ENCODE measurements around the gene FRMD4B.

Gene FRMD4B

GRCh38 chr3:69197922-69198530 is 187.9 kb downstream of the FRMD4B start:
- DNase-seq, result peak; percentile 81

- DNase-seq, result no peak
Measured at GRCh38 chr3:69197455-69197854, 188.4 kb downstream of the FRMD4B start.

- DNase-seq, result no peak
Measured at GRCh38 chr3:69196876-69197275, 189.0 kb downstream of the FRMD4B start.

- DNase-seq, result no peak
Measured at GRCh38 chr3:69194431-69195165, 191.3 kb downstream of the FRMD4B start.

- no peak for DNase-seq
Measured at GRCh38 chr3:69193749-69194148, 192.1 kb downstream of the FRMD4B start.

GRCh38 chr3:69191516-69191915 is 194.4 kb downstream of the FRMD4B start:
- no peak for DNase-seq

- DNase-seq, result no peak
Measured at GRCh38 chr3:69189487-69189886, 196.4 kb downstream of the FRMD4B start.

- no peak for DNase-seq
Measured at GRCh38 chr3:69186575-69187093, 199.3 kb downstream of the FRMD4B start.

GRCh38 chr3:69182588-69183316 is 203.1 kb downstream of the FRMD4B start:
- DNase-seq, result no peak

GRCh38 chr3:69181592-69182211 is 204.2 kb downstream of the FRMD4B start:
- no peak for DNase-seq

GRCh38 chr3:69180869-69181591 is 204.9 kb downstream of the FRMD4B start:
- DNase-seq, result no peak

GRCh38 chr3:69179740-69180372 is 206.0 kb downstream of the FRMD4B start:
- no peak for DNase-seq

GRCh38 chr3:69178838-69179739 is 206.8 kb downstream of the FRMD4B start:
- no peak for DNase-seq

GRCh38 chr3:69178082-69178481 is 207.8 kb downstream of the FRMD4B start:
- peak; percentile 51 for DNase-seq

GRCh38 chr3:69174871-69175737 is 210.8 kb downstream of the FRMD4B start:
- DNase-seq, result peak; percentile 44

GRCh38 chr3:69174445-69174844 is 211.4 kb downstream of the FRMD4B start:
- no peak for DNase-seq

- DNase-seq, result no peak
Measured at GRCh38 chr3:69172058-69172457, 213.8 kb downstream of the FRMD4B start.

GRCh38 chr3:69166446-69166845 is 219.4 kb downstream of the FRMD4B start:
- DNase-seq, result no peak

- no peak for DNase-seq
Measured at GRCh38 chr3:69165744-69166143, 220.1 kb downstream of the FRMD4B start.

GRCh38 chr3:69164296-69164695 is 221.6 kb downstream of the FRMD4B start:
- DNase-seq, result no peak

Measured in activated CD4-positive, alpha-beta T cell treated with anti-CD3 and anti-CD28 coated beads, Interleukin-2, Interleukin-6, amounts not matched to agents 100 ng/mL and 50 ng/mL, durations not matched to agents 16 hours and 8 hours (primary cell).